ENCODE data around the gene BCAS3.

The BCAS3 gene

DNA sequence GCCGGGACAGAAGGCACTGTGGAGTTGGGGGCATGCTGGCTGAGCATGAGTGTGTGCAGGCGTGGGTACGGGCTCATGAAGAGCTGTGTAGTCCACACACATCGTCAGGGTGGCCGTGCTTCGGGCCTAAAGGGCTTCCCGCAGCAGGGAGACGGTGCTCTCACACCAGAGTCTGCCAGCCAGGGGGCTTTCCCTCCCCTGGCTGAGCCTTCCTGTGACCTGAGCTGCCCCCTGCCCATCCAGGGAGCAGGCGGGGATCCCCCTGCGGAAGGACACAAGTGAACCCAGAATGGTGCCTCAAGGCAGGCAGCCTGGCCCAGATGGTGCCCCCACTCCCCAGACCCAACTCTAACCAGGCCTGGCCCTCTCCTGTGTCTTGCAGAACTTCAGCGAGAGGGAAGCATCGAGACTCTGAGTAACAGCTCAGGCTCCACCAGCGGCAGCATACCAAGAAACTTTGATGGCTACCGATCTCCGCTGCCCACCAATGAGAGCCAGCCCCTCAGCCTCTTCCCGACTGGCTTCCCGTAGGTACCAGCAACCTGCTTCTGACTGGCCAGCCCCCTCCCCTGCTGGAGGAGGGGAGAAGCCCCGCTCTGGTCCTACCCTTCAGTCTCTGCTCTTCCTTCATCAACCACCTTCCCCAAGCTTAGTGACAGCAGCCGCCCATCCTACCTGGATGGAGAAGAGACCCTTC lies 714.1 kb downstream of the BCAS3 start:
- no peaks in the 10 kb centered on the region for H3K9me3 ChIP-seq
- no peak for DNase-seq

GRCh38 chr17:61392679-61393078 lies 715.0 kb downstream of the BCAS3 start:
- TF ChIP-seq CTCF (IDR thresholded peaks at IDR 0.05) = no peak
- peaks cover 0 to 11% (median 0%) of the 10 kb centered on the region in 3 donors for H3K36me3 ChIP-seq
- no peaks in the 10 kb centered on the region for H3K9me3 ChIP-seq
- H3K4me1 ChIP-seq = peaks cover 0 to 53% (median 25%) of the 10 kb centered on the region in 4 donors
- DNase-seq = no peak
- no peak overlapping the region for H3K4me3 ChIP-seq
- intact Hi-C loops (cut with DNase I; ENCODE audit: low total_unique reads) = loop anchor here (5.0 to 10.0 kb wide), 2 partner anchors 390 to 668 kb away; no protein-coding TSS in a partner anchor
- H3K27ac ChIP-seq = peak overlapping the region in 1 of 2 donors; percentile 98
- H3K27me3 ChIP-seq = no peaks in the 10 kb centered on the region

More for the DNA sequence above, 714.1 kb downstream of the BCAS3 start:
- H3K4me1 ChIP-seq = peaks cover 0 to 44% (median 19%) of the 10 kb centered on the region in 4 donors
- H3K27me3 ChIP-seq = no peaks in the 10 kb centered on the region
- H3K27ac ChIP-seq = no peak overlapping the region
- H3K4me3 ChIP-seq = no peak overlapping the region
- TF ChIP-seq CTCF (IDR thresholded peaks at IDR 0.05) = no peak
- peaks cover 0 to 11% (median 0%) of the 10 kb centered on the region in 3 donors for H3K36me3 ChIP-seq
- intact Hi-C loops (cut with DNase I; ENCODE audit: low total_unique reads) = loop anchor here (5.0 to 10.0 kb wide), 2 partner anchors 389 to 667 kb away; no protein-coding TSS in a partner anchor

- peaks cover 0 to 11% (median 0%) of the 10 kb centered on the region in 3 donors for H3K36me3 ChIP-seq
- no peak for DNase-seq
- H3K9me3 ChIP-seq = no peaks in the 10 kb centered on the region
- no peak for TF ChIP-seq CTCF (IDR thresholded peaks at IDR 0.05)
- peak overlapping the region; percentile 21 to 98 for H3K27ac ChIP-seq
- intact Hi-C loops (cut with DNase I; ENCODE audit: low total_unique reads) = loop anchor here (5.0 to 10.0 kb wide), 2 partner anchors 391 to 669 kb away; no protein-coding TSS in a partner anchor
- H3K4me1 ChIP-seq = peaks cover 0 to 58% (median 27%) of the 10 kb centered on the region in 4 donors
- H3K4me3 ChIP-seq = no peak overlapping the region
- H3K27me3 ChIP-seq = no peaks in the 10 kb centered on the region
These were observed 715.9 kb downstream of the BCAS3 start for GRCh38 chr17:61393550-61393903.

DNA sequence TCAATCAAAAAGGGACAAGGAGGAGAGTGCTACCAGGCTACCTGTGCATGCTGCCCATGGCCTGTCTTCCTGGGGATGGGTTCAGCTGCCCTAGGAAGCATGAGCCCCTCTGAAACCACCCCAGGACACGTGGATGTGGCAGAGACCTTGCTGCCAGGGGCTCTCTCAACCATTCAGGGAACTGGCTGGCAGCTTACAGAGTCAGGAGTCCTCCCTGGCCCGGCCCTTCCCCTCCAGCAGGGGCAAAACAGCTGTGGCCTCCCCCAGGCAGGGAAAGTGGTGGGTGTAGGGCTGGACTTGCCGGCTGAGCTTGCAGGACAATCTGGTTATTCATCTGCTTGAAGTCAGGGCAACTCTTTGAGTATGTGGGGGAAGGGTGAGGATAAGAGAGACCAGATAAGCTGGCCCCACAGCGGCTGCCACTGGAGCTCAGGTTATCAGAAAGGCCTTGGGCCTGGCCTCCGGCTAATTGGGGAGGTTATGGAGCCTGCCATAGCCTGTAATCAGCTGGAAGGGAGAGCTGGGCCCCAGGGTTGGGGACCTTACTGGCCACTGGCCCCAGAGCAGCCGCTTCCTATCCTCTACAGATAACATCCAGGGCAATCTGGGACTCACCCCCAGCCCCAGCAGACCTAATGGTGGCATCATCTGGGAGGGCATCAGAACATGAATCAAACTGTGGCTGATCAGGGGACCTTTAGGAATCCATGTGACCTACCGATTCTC lies 716.4 kb downstream of the BCAS3 start:
- Histone ChIP-seq H3K27ac (peak overlapping the region; percentile 21 to 98), H3K27me3 (no peaks in the 10 kb centered on the region), H3K9me3 (no peaks in the 10 kb centered on the region), H3K4me1 (peaks cover 0 to 58% (median 30%) of the 10 kb centered on the region in 4 donors), H3K4me3 (no peak overlapping the region), H3K36me3 (peaks cover 0 to 11% (median 0%) of the 10 kb centered on the region in 3 donors)
- intact Hi-C loops (cut with DNase I; ENCODE audit: low total_unique reads) = loop anchor here (5.0 to 10.0 kb wide), 2 partner anchors 392 to 669 kb away; no protein-coding TSS in a partner anchor
- no peak for TF ChIP-seq CTCF (IDR thresholded peaks at IDR 0.05)
- peak in 1 of 2 donors; percentile 63 for DNase-seq

DNA sequence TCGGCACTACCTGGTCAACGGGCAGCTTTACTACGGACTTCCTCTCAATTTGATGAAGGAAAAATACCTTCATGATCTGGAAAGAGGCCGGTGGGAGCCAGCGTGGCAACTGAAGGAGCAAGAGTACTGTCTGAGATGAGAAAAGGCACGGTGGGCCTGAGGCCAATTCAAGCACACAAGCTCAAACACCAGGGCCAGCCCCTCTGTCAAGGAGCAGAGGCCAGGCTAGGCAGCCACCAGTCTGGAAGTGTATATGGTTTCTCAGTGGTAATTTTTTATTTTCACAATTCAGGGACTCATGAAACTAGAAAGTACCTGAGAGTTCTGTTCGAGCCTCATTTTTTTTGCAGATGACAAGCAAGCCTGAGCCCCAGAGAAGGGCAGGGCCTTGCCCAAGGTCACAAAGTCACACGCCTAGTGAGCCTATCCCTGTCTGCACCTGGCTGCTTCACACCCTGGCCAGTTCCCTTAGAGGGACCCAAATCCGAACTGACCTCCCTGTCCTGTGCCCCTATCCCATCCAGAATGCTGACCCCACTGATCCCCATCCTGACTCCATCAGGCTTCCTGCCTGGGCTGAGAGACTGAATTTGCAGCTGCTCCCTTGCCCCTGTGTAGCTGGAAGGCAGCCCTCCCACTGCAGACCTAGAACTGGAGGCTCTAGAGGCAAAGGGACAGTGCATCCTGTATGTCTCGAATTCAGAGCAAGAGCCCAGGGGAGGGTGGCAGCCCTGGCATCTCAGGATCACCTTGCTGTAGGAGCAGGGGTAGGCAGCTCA lies 717.2 kb downstream of the BCAS3 start:
- intact Hi-C loops (cut with DNase I; ENCODE audit: low total_unique reads) = loop anchor here (5.0 to 10.0 kb wide), 3 partner anchors 148 to 670 kb away; no protein-coding TSS in a partner anchor
- no peak for TF ChIP-seq CTCF (IDR thresholded peaks at IDR 0.05)
- no peaks in the 10 kb centered on the region for H3K9me3 ChIP-seq
- peak overlapping the region; percentile 21 to 98 for H3K27ac ChIP-seq
- no peak overlapping the region for H3K4me3 ChIP-seq
- DNase-seq = peak in 1 of 2 donors; percentile 66
- H3K4me1 ChIP-seq = peaks cover 0 to 51% (median 26%) of the 10 kb centered on the region in 4 donors
- H3K36me3 ChIP-seq = peaks cover 0 to 11% (median 0%) of the 10 kb centered on the region in 3 donors
- H3K27me3 ChIP-seq = no peaks in the 10 kb centered on the region

Data from tibial artery (tissue), 4 donors.